Esophagus squamous epithelium (tissue), 5 donors: ENCODE data around the gene ZDHHC22. TPM values are rescaled to one million over a fixed set of nuclear protein-coding genes. Genes with fewer than 3 reads are reported as not detected.

Experiments used
- DNase-seq: peaks from one replicate; lab custom pipeline; 2025; lab: John Stamatoyannopoulos, UW
- H3K27ac ChIP-seq, 4 donors: fragments of 200-600 bp; sonication (generic); one replicate each; pipeline ENCODE4 v1.5.1; 2016 to 2019; ENCODE audit warnings: mild to moderate bottlenecking in 1 of 4
- H3K27me3 ChIP-seq, 4 donors: fragments of 200-600 bp; sonication (generic); 1 replicate in 3 of 4; 2 replicates in 1 of 4; pipeline versions ENCODE4 v1.5.1 to v1.6.0; 2017 to 2021; ENCODE audit warnings: antibody characterized with exemption in 1 of 4
- H3K36me3 ChIP-seq, 3 donors: fragments of 200-600 bp; sonication (generic); one replicate each; pipeline ENCODE4 v1.5.1; 2016 to 2019
- H3K4me1 ChIP-seq, 3 donors: fragments of 200-600 bp; sonication (generic); one replicate each; pipeline ENCODE4 v1.5.1; 2017 to 2019
- H3K4me3 ChIP-seq, 4 donors: fragments of 200-600 bp; sonication (generic); 1 replicate in 3 of 4; 2 replicates in 1 of 4; pipeline ENCODE4 v1.5.1; 2016 to 2019; ENCODE audit warnings: mild to moderate bottlenecking in 2 of 4, moderate library complexity in 1 of 4
- H3K9me3 ChIP-seq, 3 donors: fragments of 200-600 bp; sonication (generic); one replicate each; pipeline ENCODE4 v1.5.1; 2016 to 2019
- POLR2A ChIP-seq, 4 donors: fragments of 450-650 bp; IDR thresholded peaks; one replicate each; pipeline ENCODE4 v1.6.1; 2017; ENCODE audit warnings: antibody characterized with exemption in 4 of 4, mild to moderate bottlenecking in 4 of 4, moderate library complexity in 3 of 4
- whole genome bisulfite sequencing, 2 donors: methylation state at CpG; one replicate each; pipeline ENCODE4 v1.1.5; 2018; 5-methylcytosine and 5-hydroxymethylcytosine counted together
- intact Hi-C: fragments of 100-400 bp; cut with DNase I; formaldehyde crosslinking; loops from one replicate; pipeline ENCODE4 v1.15.0; 2022
- total RNA-seq, 4 donors: library from RNA; depleted of rRNA; stranded (reverse); fragments of >200 nt; gene quantifications; one replicate each; pipeline ENCODE4 v1.1.0, GENCODE V29; 2016
- TF ChIP-seq, protein P1 (sequence below), 6 experiments: fragments of 450-650 bp in 4 of 6; fragments of 200-600 bp in 2 of 6; sonication (generic) in 2 of 6; IDR thresholded peaks; one replicate each; pipeline ENCODE4 v1.5.1; 2016 to 2019; ENCODE audit warnings: antibody characterized with exemption in 6 of 6, mild to moderate bottlenecking in 4 of 6, moderate library complexity in 4 of 6
- donor health status: DM: yes; HTN: yes; CAD: no.

ZDHHC22 gene, protein sequence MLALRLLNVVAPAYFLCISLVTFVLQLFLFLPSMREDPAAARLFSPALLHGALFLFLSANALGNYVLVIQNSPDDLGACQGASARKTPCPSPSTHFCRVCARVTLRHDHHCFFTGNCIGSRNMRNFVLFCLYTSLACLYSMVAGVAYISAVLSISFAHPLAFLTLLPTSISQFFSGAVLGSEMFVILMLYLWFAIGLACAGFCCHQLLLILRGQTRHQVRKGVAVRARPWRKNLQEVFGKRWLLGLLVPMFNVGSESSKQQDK
- total RNA-seq: not detected

DNA sequence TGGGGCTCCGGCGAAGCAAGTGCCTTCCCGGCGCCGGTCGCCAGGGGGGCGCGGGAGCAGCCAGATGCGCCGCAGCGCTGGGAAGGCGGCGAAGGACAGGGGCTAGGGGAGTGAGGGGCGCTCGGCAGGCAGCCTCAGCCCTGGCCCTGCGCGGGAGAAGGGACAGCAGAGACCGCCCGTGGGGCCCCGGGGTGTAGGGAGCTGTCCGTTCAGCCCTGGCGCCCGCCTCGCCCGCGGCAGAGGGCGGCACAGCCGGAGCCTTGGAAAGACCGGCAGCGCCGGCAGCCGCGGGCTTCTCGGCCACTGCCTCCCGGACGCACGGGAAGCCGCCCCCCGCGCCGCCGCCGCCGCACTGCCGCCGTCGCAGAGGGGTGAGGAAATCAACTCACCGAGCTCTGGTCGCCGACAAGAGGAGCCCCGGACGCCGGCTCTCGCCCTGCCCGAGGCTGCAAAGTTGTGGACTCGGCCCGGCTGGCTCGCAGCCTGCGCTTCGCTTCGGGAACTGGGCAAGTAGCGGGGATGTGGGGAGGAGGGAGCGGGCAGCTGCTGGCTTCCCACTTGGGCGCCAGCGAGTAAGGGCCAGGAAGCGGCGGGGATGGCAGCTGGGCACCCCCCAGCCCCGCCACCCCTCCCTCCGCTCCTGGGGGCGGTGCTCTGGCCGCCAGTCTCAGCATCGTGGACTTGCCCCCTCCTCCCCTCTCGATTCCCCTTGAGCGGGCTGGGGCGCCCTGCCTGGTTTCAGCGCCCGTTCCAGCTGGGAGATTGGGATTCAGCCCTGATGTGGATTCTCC, at the start of gene ZDHHC22:
Gene ZDHHC22 (minus strand): TSS at position 578 of the 791 bp plus-strand sequence. CDS start 2,053 bp downstream, outside the sequence.
- peak within 1 kb of the TSS in 3 of 4 donors; percentile 11 to 56 (median 35) for H3K4me3 ChIP-seq
- no peaks in the 10 kb centered on the region for H3K36me3 ChIP-seq
- intact Hi-C loops: no loop called here
- WGBS, 2 donors: 3% methylated on average over 5 of the region's 77 CpGs; no CpG with 5 or more reads in 1 of the 2 donors
- no peak for DNase-seq
- H3K9me3 ChIP-seq: no peaks in the 10 kb centered on the region
- H3K4me1 ChIP-seq: peaks cover 19 to 28% (median 22%) of the 10 kb centered on the region in 3 donors
- no peak within 1 kb of the TSS for H3K27ac ChIP-seq
- peaks cover 11 to 100% (median 21%) of the 10 kb centered on the region in 4 donors for H3K27me3 ChIP-seq
- no peak for TF ChIP-seq POLR2A (IDR thresholded peaks at IDR 0.05)
- TF ChIP-seq, protein P1, sequence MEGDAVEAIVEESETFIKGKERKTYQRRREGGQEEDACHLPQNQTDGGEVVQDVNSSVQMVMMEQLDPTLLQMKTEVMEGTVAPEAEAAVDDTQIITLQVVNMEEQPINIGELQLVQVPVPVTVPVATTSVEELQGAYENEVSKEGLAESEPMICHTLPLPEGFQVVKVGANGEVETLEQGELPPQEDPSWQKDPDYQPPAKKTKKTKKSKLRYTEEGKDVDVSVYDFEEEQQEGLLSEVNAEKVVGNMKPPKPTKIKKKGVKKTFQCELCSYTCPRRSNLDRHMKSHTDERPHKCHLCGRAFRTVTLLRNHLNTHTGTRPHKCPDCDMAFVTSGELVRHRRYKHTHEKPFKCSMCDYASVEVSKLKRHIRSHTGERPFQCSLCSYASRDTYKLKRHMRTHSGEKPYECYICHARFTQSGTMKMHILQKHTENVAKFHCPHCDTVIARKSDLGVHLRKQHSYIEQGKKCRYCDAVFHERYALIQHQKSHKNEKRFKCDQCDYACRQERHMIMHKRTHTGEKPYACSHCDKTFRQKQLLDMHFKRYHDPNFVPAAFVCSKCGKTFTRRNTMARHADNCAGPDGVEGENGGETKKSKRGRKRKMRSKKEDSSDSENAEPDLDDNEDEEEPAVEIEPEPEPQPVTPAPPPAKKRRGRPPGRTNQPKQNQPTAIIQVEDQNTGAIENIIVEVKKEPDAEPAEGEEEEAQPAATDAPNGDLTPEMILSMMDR (IDR thresholded peaks at IDR 0.05): peak in 2 of 6 experiments; percentile 33

DNA sequence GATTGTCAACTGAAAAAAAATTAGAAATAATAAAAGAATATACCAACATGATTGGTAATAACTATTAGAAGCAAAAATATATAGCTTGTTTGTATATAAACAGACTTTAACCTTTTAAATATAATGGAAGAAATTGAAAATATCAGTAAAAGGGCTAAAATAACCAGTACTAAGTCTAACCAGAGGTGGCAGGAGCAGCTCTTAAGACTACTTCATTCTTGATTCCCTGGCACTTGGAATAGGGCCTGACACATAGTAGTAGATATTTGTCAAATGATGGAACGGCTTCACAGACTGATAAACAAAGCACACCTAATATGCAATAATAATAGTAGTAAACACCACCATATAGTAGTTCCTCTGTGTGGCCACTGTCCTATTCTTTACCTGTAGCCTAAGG, 49.4 kb upstream of the ZDHHC22 start:
- Histone ChIP-seq H3K36me3 (no peaks in the 10 kb centered on the region), H3K27ac (no peak overlapping the region), H3K4me1 (peaks cover 9 to 25% (median 10%) of the 10 kb centered on the region in 3 donors), H3K4me3 (no peak overlapping the region), H3K9me3 (no peaks in the 10 kb centered on the region), H3K27me3 (peaks cover 0 to 24% (median 0%) of the 10 kb centered on the region in 4 donors)
- TF ChIP-seq, protein P1 (IDR thresholded peaks at IDR 0.05): no peak
- no peak for TF ChIP-seq POLR2A (IDR thresholded peaks at IDR 0.05)
- DNase-seq: no peak
- intact Hi-C loops: no loop called here
- 44 to 60% methylated on average over 1 of the region's 1 CpG for WGBS, 2 donors

DNA sequence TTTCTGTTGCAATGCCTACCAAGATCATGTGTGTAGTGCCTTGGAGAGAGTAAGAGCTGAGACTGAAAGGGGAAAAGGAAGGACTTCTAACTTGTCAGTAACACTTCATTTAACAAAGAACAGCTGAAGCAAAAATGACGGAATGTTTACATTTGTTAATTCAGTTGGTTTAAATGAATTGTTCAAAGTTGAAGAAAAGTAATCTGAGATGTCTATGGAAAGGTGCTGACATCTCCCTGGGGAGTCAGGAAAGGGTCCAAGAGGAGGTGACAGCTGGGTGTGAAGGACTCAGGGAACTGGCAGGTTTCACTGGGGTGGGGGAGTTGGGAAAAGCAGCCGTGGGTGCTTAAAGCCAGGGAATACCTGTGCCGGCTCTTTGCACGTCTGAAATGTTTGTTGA, 47.9 kb upstream of the ZDHHC22 start:
- intact Hi-C loops: no loop called here
- 41 to 57% methylated on average over 4 of the region's 4 CpGs for WGBS, 2 donors
- Histone ChIP-seq H3K27me3 (peaks cover 0 to 31% (median 0%) of the 10 kb centered on the region in 4 donors), H3K36me3 (no peaks in the 10 kb centered on the region), H3K9me3 (no peaks in the 10 kb centered on the region), H3K4me1 (peaks cover 19 to 40% (median 24%) of the 10 kb centered on the region in 3 donors), H3K27ac (no peak overlapping the region), H3K4me3 (no peak overlapping the region)
- no peak for TF ChIP-seq POLR2A (IDR thresholded peaks at IDR 0.05)
- TF ChIP-seq, protein P1 (IDR thresholded peaks at IDR 0.05): no peak
- DNase-seq: no peak

DNA sequence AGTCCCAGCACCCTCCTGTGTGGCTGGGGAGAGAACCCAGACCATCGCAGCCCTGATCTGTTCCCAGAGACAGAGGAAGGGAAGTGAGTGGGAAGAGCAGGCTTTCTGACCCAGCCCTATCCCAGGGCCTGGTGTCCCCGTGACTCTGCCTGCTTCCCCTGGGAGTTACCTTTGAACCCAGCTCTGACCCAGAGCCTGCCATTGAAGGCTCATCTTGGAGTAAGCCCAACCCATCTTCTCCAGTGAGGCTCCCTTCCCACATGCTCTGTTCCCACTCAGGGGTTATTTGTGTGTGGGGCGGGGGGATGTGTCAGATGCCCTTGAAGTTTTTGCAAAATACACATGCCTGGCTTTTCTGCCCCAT, 46.0 kb upstream of the ZDHHC22 start:
- H3K27ac ChIP-seq: peak overlapping the region in 3 of 4 donors; percentile 55 to 65 (median 57)
- H3K36me3 ChIP-seq: no peaks in the 10 kb centered on the region
- TF ChIP-seq POLR2A (IDR thresholded peaks at IDR 0.05): no peak
- TF ChIP-seq, protein P1 (IDR thresholded peaks at IDR 0.05): no peak
- H3K4me3 ChIP-seq: no peak overlapping the region
- WGBS, 2 donors: 78 to 86% methylated on average over 1 to 2 of the region's 3 CpGs
- peaks cover 0 to 48% (median 0%) of the 10 kb centered on the region in 4 donors for H3K27me3 ChIP-seq
- peaks cover 26 to 59% (median 27%) of the 10 kb centered on the region in 3 donors for H3K4me1 ChIP-seq
- intact Hi-C loops: no loop called here
- H3K9me3 ChIP-seq: no peaks in the 10 kb centered on the region
- DNase-seq: no peak
